PC-3 (cell line): Measurements from ENCODE around the gene TMC5.

Source experiments
- EZH2phosphoT487 ChIP-seq: fragments of 300-600 bp; sonication (generic); IDR thresholded peaks from 2 replicates; pipeline ENCODE4 v1.6.1; 2018; ENCODE audit warnings: mild to moderate bottlenecking, antibody characterized with exemption, low read length, borderline replicate concordance
- TF ChIP-seq, protein P1 (sequence below): fragments of 300-600 bp; sonication (generic); conservative IDR thresholded peaks from 2 replicates; pipeline ENCODE4 v1.5.1; 2017; ENCODE audit warnings: antibody characterized with exemption, low read depth, mild to moderate bottlenecking, low read length

- TF ChIP-seq, protein P1, sequence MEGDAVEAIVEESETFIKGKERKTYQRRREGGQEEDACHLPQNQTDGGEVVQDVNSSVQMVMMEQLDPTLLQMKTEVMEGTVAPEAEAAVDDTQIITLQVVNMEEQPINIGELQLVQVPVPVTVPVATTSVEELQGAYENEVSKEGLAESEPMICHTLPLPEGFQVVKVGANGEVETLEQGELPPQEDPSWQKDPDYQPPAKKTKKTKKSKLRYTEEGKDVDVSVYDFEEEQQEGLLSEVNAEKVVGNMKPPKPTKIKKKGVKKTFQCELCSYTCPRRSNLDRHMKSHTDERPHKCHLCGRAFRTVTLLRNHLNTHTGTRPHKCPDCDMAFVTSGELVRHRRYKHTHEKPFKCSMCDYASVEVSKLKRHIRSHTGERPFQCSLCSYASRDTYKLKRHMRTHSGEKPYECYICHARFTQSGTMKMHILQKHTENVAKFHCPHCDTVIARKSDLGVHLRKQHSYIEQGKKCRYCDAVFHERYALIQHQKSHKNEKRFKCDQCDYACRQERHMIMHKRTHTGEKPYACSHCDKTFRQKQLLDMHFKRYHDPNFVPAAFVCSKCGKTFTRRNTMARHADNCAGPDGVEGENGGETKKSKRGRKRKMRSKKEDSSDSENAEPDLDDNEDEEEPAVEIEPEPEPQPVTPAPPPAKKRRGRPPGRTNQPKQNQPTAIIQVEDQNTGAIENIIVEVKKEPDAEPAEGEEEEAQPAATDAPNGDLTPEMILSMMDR: no peak
- TF ChIP-seq EZH2phosphoT487: no peak
Observed at GRCh38 chr16:19446300-19446846, 28.7 kb downstream of the TMC5 start.
